K562 (cell line): Measurements from ENCODE around the gene PPP3CA. TPM values are rescaled to one million over a fixed set of nuclear protein-coding genes. Genes with fewer than 3 reads are reported as not detected.

Experiments used
- ATAC-seq: fragments of 200-7000 bp; cut with Tn5 transposase; 3 replicates; pipeline ENCODE4 v1.9.1; 2020; ENCODE audit warnings: moderate library complexity
- BruUV-seq: library from RNA; stranded (reverse); fragments of 400-500 nt; replicated peaks from 2 replicates; lab custom pipeline; 2021; lab: Mats Ljungman, UMichigan
- CTCF ChIA-PET: fragments of 300-600 bp; formaldehyde crosslinking; extraction: SDS; loops from one replicate; lab custom pipeline; 2021; ENCODE audit warnings: low intra/inter-chr PET ratio; lab: Yijun Ruan, JAX
- POLR2A ChIA-PET: fragments of 300-600, 350-650 bp; sonication (Branson Sonifier 250); formaldehyde crosslinking; extraction: SDS; loops from one replicate; lab custom pipeline; 2021; ENCODE audit warnings: antibody characterized with exemption, inconsistent platforms; lab: Yijun Ruan, JAX
- DNase-seq, 4 experiments: peaks; one replicate each; pipeline versions ENCODE4 v3.0.0 to v3.0.0-alpha.2; 2011 to 2018; ENCODE audit warnings: low spot score in 3 of 4, mixed read lengths in 3 of 4; ENCODE audit errors: extremely low read depth in 1 of 4
- FAIRE-seq: peaks from 2 replicates; lab custom pipeline; 2011; peaks lifted over from hg19 to GRCh38; lab: Jason Lieb, UNC
- H2AFZ ChIP-seq: 2 replicates; pipeline ENCODE4 v1.6.0; 2011; ENCODE audit warnings: low read depth, low read length, control low read depth, inconsistent platforms
- H3K27ac ChIP-seq: fragments of 200-600 bp; 3 replicates; pipeline ENCODE4 v1.8.0; 2011; ENCODE audit warnings: low read depth, mild to moderate bottlenecking, control low read depth, inconsistent platforms, low read length, moderate library complexity, mixed read lengths; ENCODE audit errors: extremely low read depth
- H3K27me3 ChIP-seq, 2 experiments: fragments of 300-600 bp in 1 of 2; 2 replicates in 1 of 2; 3 replicates in 1 of 2; pipeline versions ENCODE4 v1.6.0 to v1.8.0; 2011; ENCODE audit warnings: inconsistent platforms in 2 of 2, low read length in 2 of 2, mild to moderate bottlenecking in 1 of 2, mixed read lengths in 1 of 2, moderate library complexity in 1 of 2; ENCODE audit not compliant: control insufficient read depth in 2 of 2, insufficient read depth in 2 of 2
- H3K36me3 ChIP-seq: fragments of 300-600 bp; 3 replicates; pipeline ENCODE4 v1.8.0; 2011; ENCODE audit warnings: mild to moderate bottlenecking, low read length, inconsistent platforms; ENCODE audit not compliant: control insufficient read depth, insufficient read depth
- H3K4me1 ChIP-seq, 2 experiments: fragments of 200-600 bp in 1 of 2; replicated peaks in 1 of 2; 2 replicates in 1 of 2; 3 replicates in 1 of 2; pipeline versions ENCODE4 v1.5.1 to v1.8.0; 2011; ENCODE audit warnings: inconsistent platforms in 2 of 2, low read length in 2 of 2, mild to moderate bottlenecking in 1 of 2, mixed read lengths in 1 of 2, moderate library complexity in 1 of 2; ENCODE audit not compliant: control insufficient read depth in 2 of 2, insufficient read depth in 2 of 2
- H3K4me2 ChIP-seq: 2 replicates; pipeline ENCODE4 v1.6.1; 2011; ENCODE audit warnings: low read length, control low read depth, inconsistent platforms, mixed read lengths; ENCODE audit not compliant: insufficient read depth
- H3K4me3 ChIP-seq: fragments of 200-600 bp; sonication (generic), shearing (Covaris generic); 2 replicates; pipeline ENCODE4 v1.5.1; 2016; ENCODE audit warnings: control low read depth, inconsistent platforms
- H3K79me2 ChIP-seq: fragments of 200-600 bp; 3 replicates; pipeline ENCODE4 v1.8.0; 2011; ENCODE audit warnings: low read length, inconsistent platforms; ENCODE audit not compliant: control insufficient read depth, insufficient read depth
- H3K9ac ChIP-seq, 2 experiments: 2 replicates each; pipeline versions ENCODE4 v1.6.0 to v1.6.1; 2011; ENCODE audit warnings: low read depth in 2 of 2, low read length in 2 of 2, control low read depth in 1 of 2, inconsistent platforms in 1 of 2, mild to moderate bottlenecking in 1 of 2, mixed read lengths in 1 of 2; ENCODE audit not compliant: insufficient read depth in 1 of 2
- H3K9me1 ChIP-seq: one replicate; pipeline ENCODE4 v1.6.0; 2011; ENCODE audit warnings: inconsistent platforms, mild to moderate bottlenecking, low read length, moderate library complexity; ENCODE audit not compliant: control insufficient read depth, insufficient read depth
- H3K9me3 ChIP-seq: replicated peaks from 2 replicates; pipeline ENCODE4 v1.5.1; 2011; ENCODE audit warnings: low read depth, low read length, inconsistent platforms; ENCODE audit not compliant: control insufficient read depth, insufficient read depth
- H4K20me1 ChIP-seq: replicated peaks from 2 replicates; pipeline ENCODE4 v1.6.1; 2011; ENCODE audit warnings: low read length, inconsistent platforms, mixed read lengths; ENCODE audit not compliant: control insufficient read depth, insufficient read depth
- CREB1 ChIP-seq, 2 experiments: sonication (generic) in 1 of 2; formaldehyde crosslinking in 1 of 2; IDR thresholded peaks; 2 replicates each; pipeline versions ENCODE4 v1.6.1 to v1.8.0; 2012 to 2022; ENCODE audit warnings: inconsistent platforms in 1 of 2, mild to moderate bottlenecking in 1 of 2, missing genetic modification reagents in 1 of 2, moderate library complexity in 1 of 2
- HNRNPK ChIP-seq: fragments of 200-400 bp; formaldehyde crosslinking; IDR thresholded peaks from one replicate; pipeline ENCODE4 v1.6.1; 2018; ENCODE audit warnings: mild to moderate bottlenecking, low read depth, low read length; ENCODE audit not compliant: poor library complexity, severe bottlenecking
- RFX5 ChIP-seq: IDR thresholded peaks from 2 replicates; pipeline ENCODE4 v1.6.1; 2011; ENCODE audit warnings: low read depth, mild to moderate bottlenecking, improper control_type of control experiment, low read length
- RHOXF2B ChIP-seq: fragments of 250-450 bp; sonication (Bioruptor Pico); conservative IDR thresholded peaks from 2 replicates; pipeline ENCODE4 v1.5.1; 2021
- SP1 ChIP-seq: sonication (generic); formaldehyde crosslinking; IDR thresholded peaks from 2 replicates; pipeline ENCODE4 v1.8.1; 2022; ENCODE audit warnings: mild to moderate bottlenecking, missing genetic modification reagents
- TCF3 ChIP-seq: sonication (generic); formaldehyde crosslinking; IDR thresholded peaks from 2 replicates; pipeline ENCODE4 v1.4.0; 2020; ENCODE audit warnings: mild to moderate bottlenecking, missing genetic modification reagents
- TRIM24 ChIP-seq, 2 experiments: fragments of 450-650 bp; IDR thresholded peaks; 2 replicates each; pipeline ENCODE4 v1.6.1; 2016
- XRCC4 ChIP-seq: IDR thresholded peaks from one replicate; pipeline ENCODE4 v1.6.1; 2011; ENCODE audit not compliant: insufficient read depth, insufficient read length; ENCODE audit errors: extremely low read depth
- ZNF212 ChIP-seq: fragments of 450-650 bp; formaldehyde crosslinking; IDR thresholded peaks from 2 replicates; pipeline ENCODE4 v1.4.0; 2020; ENCODE audit warnings: mild to moderate bottlenecking
- ZNF830 ChIP-seq: fragments of 250-450 bp; sonication (Bioruptor Pico); IDR thresholded peaks from 2 replicates; pipeline ENCODE4 v1.5.0; 2021; ENCODE audit warnings: mild to moderate bottlenecking
- WGBS: fragments of 100-300 bp; shearing (Covaris generic); methylation state at CpG from one replicate; pipeline ENCODE4 v1.1.6; 2016; ENCODE audit warnings: low coverage, mixed read lengths; ENCODE audit not compliant: insufficient coverage; ENCODE audit errors: missing lambda C conversion rate; 5-methylcytosine and 5-hydroxymethylcytosine counted together
- in situ Hi-C: fragments of 300-500 bp; cut with MboI; formaldehyde crosslinking; loops from 4 replicates; pipeline ENCODE4 v1.15.0; 2018; ENCODE audit warnings: inconsistent platforms, mixed read lengths
- intact Hi-C: fragments of 100-400 bp; cut with micrococcal nuclease; formaldehyde crosslinking; loops from 2 replicates; pipeline ENCODE4 v1.14.2; 2022
- polyA plus RNA-seq, 8 experiments: library from polyadenylated mRNA; depleted of rRNA in 4 of 8; stranded (reverse) in 5 of 8; unstranded in 3 of 8; fragments of >200 nt; fragmentation: Nextera tagmentation in 2 of 8; fragmentation: Illumina TruSeq in 1 of 8; extraction: Ambion mirVana in 2 of 8; extraction: Trizol in 1 of 8; gene quantifications; 2 replicates each; pipeline versions ENCODE4 v1.2.1 to v1.2.3, GENCODE V29; 2011 to 2014; ENCODE audit warnings: inconsistent platforms in 1 of 8, missing spikeins in 1 of 8
- total RNA-seq, 7 experiments: library from RNA; depleted of rRNA in 6 of 7; stranded (reverse); fragments of >200 nt in 6 of 7; fragmentation: Illumina TruSeq in 2 of 7; extraction: Trizol in 2 of 7; gene quantifications; 2 replicates each; pipeline versions ENCODE4 v1.2.1 to v1.2.3, GENCODE V29; 2011 to 2021; ENCODE audit warnings: low replicate concordance in 1 of 7
- TF ChIP-seq, protein P1 (sequence below): fragments of 250-450 bp; sonication (Bioruptor Pico); IDR thresholded peaks from 2 replicates; pipeline ENCODE4 v1.4.0; 2020; ENCODE audit warnings: mild to moderate bottlenecking

Gene PPP3CA
- total and polyA plus RNA-seq, 9 of the 15 experiments (the other 6 are each of a cell fraction or from before 2014, with no cell fraction given): 0.94 to 3.2 (median 1.6) TPM

DNA sequence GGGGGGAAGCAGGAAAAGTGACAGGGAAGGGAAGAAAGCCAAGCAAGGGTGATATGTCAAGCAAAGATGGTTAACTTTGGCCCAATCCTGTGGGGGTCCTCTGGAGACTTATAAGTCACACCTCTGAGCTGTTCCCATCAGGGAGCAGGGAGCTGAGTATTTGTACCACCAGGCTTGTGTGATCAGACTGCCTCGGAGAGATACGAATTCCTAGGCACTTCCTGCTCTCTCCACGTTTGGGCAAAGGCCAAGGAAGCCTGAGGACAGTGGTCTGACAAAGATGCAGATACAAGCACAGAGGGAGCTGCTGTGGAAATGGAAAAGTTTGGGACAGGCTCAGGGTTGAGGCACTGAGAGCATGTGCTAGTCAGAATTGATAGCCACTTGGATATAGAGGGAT lies 10.4 kb upstream of the PPP3CA start:
- in situ Hi-C loops: no loop called here
- WGBS: 0% methylated on average over 3 of the region's 3 CpGs
- Histone ChIP-seq H3K4me1 (no peaks in the 10 kb centered on the region), H3K4me2 (no peak overlapping the region), H3K79me2 (no peaks in the 10 kb centered on the region), H3K9me1 (no peaks in the 10 kb centered on the region), H3K9ac (no peak overlapping the region), H3K4me3 (no peak overlapping the region), H2AFZ (no peak overlapping the region), H4K20me1 (no peaks in the 10 kb centered on the region), H3K27me3 (no peaks in the 10 kb centered on the region), H3K27ac (no peak overlapping the region), H3K9me3 (no peaks in the 10 kb centered on the region), H3K36me3 (no peaks in the 10 kb centered on the region)
- ChIA-PET POLR2A (interaction anchor here (0.6 kb wide), 1 partner anchor 85 kb away, joined by 3 read pairs; no protein-coding TSS in a partner anchor), CTCF (no interaction called here)
- BruUV-seq: no TSS peak
- FAIRE-seq (no peak), ATAC-seq (no peak), DNase-seq (no peak)
- no peak for TF ChIP-seq TCF3
- no peak for TF ChIP-seq TRIM24 (IDR thresholded peaks at IDR 0.05)
- no peak for TF ChIP-seq HNRNPK
- intact Hi-C loops: no loop called here

DNA sequence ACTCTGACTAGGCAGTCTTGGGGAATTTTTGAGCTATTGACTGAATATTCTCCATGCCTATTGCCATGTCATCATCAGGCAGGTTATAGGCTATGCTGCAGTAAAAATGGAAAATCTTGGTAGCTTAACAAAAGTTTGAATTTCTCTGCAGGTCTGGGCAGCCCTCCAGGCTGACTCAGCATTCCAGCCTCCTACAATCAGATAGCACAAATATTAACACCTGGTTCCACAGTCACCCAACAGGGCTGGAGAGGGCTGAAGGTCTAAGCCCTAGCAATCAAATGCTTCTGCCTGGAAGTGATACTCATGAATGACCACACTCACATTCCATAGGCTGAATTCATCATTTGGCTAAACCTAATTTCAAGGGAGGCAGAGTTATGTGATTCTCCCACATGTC lies 9.6 kb upstream of the PPP3CA start:
- intact Hi-C loops: no loop called here
- Histone ChIP-seq H3K9ac (no peak overlapping the region), H3K36me3 (no peaks in the 10 kb centered on the region), H3K9me1 (no peaks in the 10 kb centered on the region), H3K27me3 (no peaks in the 10 kb centered on the region), H4K20me1 (no peaks in the 10 kb centered on the region), H3K9me3 (no peaks in the 10 kb centered on the region), H3K27ac (no peak overlapping the region), H3K4me2 (no peak overlapping the region), H2AFZ (no peak overlapping the region), H3K4me1 (no peaks in the 10 kb centered on the region), H3K79me2 (no peaks in the 10 kb centered on the region), H3K4me3 (no peak overlapping the region)
- CTCF ChIA-PET: no interaction called here
- DNase-seq: no peak
- POLR2A ChIA-PET: no interaction called here
- no peak for ATAC-seq
- no TSS peak for BruUV-seq
- TF ChIP-seq XRCC4 (no peak), RHOXF2B (CRISPR knock-in tag) (no peak), ZNF830 (no peak), CREB1 (IDR thresholded peaks at IDR 0.05) (no peak), CREB1 (CRISPR knock-in tag; IDR thresholded peaks at IDR 0.05) (no peak), ZNF212 (CRISPR knock-in tag) (no peak), SP1 (no peak), RFX5 (no peak)
- TF ChIP-seq, protein P1, sequence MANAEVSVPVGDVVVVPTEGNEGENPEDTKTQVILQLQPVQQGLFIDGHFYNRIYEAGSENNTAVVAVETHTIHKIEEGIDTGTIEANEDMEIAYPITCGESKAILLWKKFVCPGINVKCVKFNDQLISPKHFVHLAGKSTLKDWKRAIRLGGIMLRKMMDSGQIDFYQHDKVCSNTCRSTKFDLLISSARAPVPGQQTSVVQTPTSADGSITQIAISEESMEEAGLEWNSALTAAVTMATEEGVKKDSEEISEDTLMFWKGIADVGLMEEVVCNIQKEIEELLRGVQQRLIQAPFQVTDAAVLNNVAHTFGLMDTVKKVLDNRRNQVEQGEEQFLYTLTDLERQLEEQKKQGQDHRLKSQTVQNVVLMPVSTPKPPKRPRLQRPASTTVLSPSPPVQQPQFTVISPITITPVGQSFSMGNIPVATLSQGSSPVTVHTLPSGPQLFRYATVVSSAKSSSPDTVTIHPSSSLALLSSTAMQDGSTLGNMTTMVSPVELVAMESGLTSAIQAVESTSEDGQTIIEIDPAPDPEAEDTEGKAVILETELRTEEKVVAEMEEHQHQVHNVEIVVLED (CRISPR knock-in tag): no peak
- FAIRE-seq: no peak
- in situ Hi-C loops: no loop called here
